HG03103 (cell line): Measurements from ENCODE around the gene LOXHD1.

Experiments used
- ATAC-seq: cut with Tn5 transposase; IDR thresholded peaks from one replicate; pipeline ENCODE4 v1.9.1; 2021; ENCODE audit warnings: low read depth; ENCODE audit not compliant: unreplicated experiment

Gene LOXHD1

GRCh38 chr18:46460754-46461153 lies 196.3 kb downstream of the LOXHD1 start:
- ATAC-seq, result no peak

GRCh38 chr18:46459789-46460455 lies 197.1 kb downstream of the LOXHD1 start:
- no peak for ATAC-seq

GRCh38 chr18:46458472-46458871 lies 198.5 kb downstream of the LOXHD1 start:
- ATAC-seq, result no peak

DNA sequence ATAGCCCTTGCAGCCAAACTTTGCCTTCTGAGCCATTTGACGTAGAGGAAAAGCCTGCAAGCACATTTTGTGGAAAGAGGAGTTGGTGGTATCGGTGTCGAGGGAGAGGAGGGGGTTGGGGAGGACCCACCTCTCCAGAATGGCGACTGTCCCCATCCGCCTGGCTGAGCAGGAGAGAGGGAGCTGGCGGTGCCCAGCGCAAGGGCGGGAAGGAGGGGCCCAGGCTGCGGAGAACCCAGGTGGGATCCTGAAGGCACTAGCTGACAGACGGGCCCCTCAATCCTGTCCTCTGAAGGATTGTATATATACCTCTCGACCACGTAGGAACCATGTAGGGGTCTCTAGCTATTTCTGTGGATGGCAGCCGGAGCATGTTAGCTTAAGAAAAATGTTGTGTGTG lies 200.3 kb downstream of the LOXHD1 start:
- no peak for ATAC-seq

- ATAC-seq, result no peak
Measured at GRCh38 chr18:46452820-46453219, 204.2 kb downstream of the LOXHD1 start.

DNA sequence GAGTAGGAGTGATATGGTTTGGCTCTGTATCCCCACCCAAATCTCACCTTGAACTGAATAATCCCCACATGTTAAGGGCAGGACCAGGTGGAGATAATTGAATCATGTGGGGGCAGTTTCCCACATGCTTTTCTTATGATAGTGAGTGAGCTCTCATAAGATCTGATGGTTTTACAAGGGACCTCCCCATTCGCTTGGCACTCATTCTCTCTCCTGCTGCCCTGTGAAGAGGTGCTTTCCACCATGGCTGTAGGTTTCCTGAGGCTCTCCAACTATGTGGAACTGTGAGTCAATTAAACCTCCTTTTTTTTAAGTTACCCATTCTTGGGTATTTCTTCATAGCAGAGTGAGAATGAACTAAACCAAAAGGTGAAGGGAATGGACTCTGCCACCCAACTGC lies 207.5 kb downstream of the LOXHD1 start:
- no peak for ATAC-seq

DNA sequence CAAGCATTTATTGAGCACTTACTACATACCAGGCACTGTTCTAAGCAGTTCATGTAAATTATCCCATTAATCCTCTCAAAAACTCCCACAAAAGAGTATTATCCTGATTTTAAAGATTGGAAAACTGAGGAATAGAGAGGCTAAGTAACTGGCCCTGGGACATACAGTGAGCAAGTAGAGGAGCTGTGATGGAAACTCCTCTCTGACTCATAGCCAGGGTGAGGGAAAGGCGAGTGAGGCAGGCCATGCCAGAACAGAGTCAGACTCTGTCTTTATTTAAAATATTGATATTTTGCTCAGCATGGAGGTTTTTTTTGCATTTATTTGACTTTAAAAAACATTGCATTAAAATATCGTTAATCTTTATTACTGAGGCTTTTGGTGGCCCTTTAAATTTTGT lies 208.0 kb downstream of the LOXHD1 start:
- no peak for ATAC-seq

- ATAC-seq, result no peak
Measured at GRCh38 chr18:46448347-46448746, 208.7 kb downstream of the LOXHD1 start.

- ATAC-seq, result no peak
Measured at GRCh38 chr18:46447792-46448191, 209.2 kb downstream of the LOXHD1 start.

DNA sequence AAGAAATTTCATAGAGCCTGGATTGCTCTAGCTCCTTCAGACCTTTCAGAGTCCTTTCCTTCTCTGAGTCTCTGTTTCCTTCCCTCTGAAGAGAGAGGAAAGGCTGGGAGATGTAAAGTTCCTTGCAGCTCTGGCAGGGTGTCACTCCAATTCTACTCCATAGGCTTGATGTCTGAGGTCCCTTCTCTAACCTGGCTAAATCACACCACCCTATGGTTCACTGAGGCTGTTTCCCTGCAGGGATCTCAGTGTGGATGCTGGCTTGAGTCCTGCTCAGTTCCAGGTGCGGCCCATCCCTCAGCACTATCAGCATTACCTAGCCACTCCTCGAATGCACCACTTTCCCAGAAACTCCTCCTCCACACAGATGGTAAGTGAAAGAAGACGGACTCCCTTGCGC lies 209.7 kb downstream of the LOXHD1 start:
- ATAC-seq, result no peak

GRCh38 chr18:46445522-46446313 lies 211.3 kb downstream of the LOXHD1 start:
- ATAC-seq, result no peak

- no peak for ATAC-seq
Measured at GRCh38 chr18:46439037-46439436, 218.0 kb downstream of the LOXHD1 start.

- no peak for ATAC-seq
Measured at GRCh38 chr18:46437061-46437460, 220.0 kb downstream of the LOXHD1 start.

DNA sequence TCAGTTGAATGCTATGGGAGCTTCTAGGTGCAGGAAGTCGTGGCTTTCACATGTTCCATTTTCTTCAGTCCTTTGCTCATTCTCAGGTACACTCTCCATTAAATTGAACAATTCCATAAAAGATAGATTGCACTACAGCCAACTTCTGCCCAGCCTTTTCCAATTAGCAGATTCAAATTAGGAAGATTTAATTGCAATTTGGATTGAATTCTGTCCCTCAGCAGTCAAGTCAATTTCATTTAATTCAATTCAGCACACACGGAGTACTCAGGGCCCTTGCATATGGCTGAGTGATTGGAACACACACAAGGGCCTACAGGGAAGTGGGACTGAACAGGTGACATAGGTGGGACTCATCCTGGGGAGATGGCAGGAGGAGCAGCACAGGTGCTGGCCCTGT lies 220.4 kb downstream of the LOXHD1 start:
- no peak for ATAC-seq

DNA sequence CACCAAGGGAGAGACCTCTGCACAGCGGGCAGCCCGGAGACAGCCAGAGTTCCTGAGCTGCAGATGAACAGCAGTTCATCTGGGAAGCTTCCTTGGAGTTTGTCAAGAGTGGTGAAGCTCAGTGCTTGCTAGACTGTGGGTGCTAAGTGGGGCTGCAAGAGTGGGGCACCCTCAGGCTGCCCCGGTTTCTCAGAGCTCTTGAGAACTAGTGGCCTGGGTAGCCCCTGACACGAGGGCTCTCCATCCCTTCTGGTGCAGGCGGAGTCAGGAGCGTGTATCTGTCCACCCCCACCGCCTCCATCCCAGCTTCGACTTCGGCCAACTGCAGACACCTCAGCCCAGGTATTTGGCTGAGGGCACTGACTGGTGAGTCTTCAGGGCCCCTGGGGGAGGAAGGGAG lies 222.0 kb downstream of the LOXHD1 start:
- no peak for ATAC-seq

DNA sequence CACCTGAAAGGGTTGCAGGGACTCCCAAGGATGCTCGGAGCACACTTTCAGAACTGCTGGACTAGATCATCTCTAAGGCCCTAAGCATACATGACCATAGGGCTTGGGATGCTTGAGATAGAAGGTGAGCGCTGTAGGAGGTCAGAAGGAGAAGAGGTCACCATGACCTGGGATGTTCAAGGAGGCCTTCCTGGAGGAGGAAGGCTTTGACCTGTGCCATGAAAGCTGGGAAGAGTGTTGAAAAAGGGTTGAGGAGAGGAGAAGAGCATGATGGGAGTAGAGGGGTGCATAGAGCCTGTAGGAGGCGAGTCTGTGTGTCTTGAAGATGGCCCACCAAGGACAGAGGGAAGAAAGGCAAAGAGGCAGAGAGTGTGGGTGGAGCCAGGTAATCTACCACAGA lies 222.4 kb downstream of the LOXHD1 start:
- no peak for ATAC-seq

DNA sequence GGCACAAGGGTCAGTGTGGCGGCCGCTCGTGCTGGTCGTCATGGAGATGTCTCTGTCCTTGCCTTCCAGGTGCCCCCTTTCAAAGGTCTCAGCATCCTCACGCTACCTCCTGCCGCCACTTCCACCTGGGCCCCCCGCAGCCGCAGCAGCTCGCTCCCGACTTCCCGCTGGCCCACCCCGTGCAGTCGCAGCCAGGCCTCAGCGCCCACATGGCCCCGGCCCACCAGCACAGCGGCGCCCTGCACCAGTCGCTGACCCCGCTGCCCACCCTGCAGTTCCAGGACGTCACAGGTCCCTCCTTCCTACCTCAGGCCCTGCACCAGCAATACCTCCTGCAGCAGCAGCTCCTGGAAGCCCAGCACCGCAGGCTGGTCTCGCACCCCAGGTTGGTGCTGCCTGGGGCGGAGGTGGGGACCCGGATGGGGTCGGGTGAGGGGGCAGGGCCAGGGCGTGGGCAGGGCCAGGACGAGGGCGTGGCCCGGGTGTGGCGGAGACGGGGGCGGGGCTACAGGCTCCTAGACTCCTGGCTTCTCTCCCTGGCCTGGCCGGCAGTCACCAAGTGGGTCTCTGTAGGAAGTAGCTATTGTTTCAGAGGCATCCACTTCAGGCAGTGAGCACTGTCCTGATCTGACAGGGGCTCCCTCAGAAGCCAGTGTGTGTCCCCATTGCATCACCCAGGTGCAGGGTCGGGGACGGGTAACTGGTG lies 223.7 kb downstream of the LOXHD1 start:
- ATAC-seq, result no peak

- no peak for ATAC-seq
Measured at GRCh38 chr18:46431522-46432171, 225.4 kb downstream of the LOXHD1 start.

DNA sequence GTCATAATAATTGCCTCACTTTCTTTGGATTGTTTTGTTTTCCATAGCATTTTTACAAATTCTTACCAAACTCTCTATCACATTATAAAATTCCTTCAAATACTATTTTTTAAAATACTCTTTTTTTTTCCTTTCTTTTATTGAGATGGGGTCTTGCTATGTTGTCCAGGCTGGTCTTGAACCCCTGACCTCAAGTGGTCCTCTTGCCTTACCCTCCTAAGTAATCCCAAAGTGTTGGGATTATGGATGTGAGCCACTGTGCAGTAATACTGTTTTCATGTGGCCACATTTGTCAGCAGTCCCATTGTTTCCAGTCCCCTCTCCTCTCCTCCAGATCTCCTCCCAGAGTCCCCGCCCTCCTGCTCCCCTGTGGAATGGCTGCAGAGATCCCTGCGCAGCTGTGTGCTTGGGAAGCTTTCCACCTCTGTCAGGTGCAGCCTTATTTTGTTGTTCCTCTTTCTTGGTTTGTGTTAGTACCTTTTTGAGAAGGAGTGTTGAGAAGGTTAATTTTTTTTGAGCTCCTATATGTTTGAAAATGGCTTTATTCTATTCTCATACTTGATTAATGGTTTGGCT lies 227.3 kb downstream of the LOXHD1 start:
- ATAC-seq, result no peak

DNA sequence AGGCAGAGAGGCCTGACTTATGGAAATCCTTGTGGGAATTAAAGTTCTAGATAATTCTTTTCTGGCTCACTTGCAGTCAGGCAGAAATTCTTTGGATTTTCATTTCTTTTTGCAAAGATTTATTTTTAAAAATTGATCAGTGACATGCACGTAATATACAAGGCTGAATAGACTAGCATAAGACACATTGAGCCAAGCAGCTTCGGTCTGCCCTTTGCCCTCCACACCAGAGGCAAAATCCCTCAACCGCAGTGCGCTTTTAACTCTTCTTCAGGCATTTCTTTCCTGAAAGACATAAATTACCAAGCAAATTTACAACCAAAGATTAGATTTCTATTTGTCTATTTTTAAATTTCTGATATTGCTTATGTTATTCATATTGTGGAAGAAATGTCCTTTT lies 227.9 kb downstream of the LOXHD1 start:
- no peak for ATAC-seq

GRCh38 chr18:46428368-46428767 lies 228.7 kb downstream of the LOXHD1 start:
- no peak for ATAC-seq
